DND-41 (cell line): Measurements from ENCODE around the gene EN1.

ENCODE experiments used
- ATAC-seq: fragments of 200-7000 bp; cut with Tn5 transposase; 3 replicates; pipeline ENCODE4 v1.9.1; 2021; ENCODE audit warnings: low read depth; ENCODE audit not compliant: insufficient read depth
- DNase-seq: peaks from one replicate; pipeline ENCODE4 v3.0.0-alpha.2; 2020
- H2AFZ ChIP-seq: 2 replicates; pipeline ENCODE4 v1.6.0; 2012; ENCODE audit warnings: low read depth, low read length
- H3K27ac ChIP-seq: 2 replicates; pipeline ENCODE4 v1.5.1; 2012; ENCODE audit warnings: low read length, inconsistent platforms
- H3K27me3 ChIP-seq: fragments of 200-600 bp; sonication (generic); 2 replicates; pipeline ENCODE4 v1.6.0; 2012; ENCODE audit warnings: low read length, mild to moderate bottlenecking, inconsistent platforms; ENCODE audit not compliant: insufficient read depth, poor library complexity
- H3K36me3 ChIP-seq: 2 replicates; pipeline ENCODE4 v1.5.1; 2012; ENCODE audit warnings: low read length, inconsistent platforms; ENCODE audit not compliant: insufficient read depth
- H3K4me1 ChIP-seq: 2 replicates; pipeline ENCODE4 v1.5.1; 2012; ENCODE audit warnings: mild to moderate bottlenecking, low read length; ENCODE audit not compliant: insufficient read depth
- H3K4me2 ChIP-seq: 2 replicates; pipeline ENCODE4 v1.6.0; 2012; ENCODE audit warnings: mild to moderate bottlenecking, moderate library complexity, low read length, inconsistent platforms; ENCODE audit not compliant: insufficient read depth
- H3K4me3 ChIP-seq, 2 experiments: fragments of 200-600 bp in 1 of 2; shearing (Covaris generic) in 1 of 2; 2 replicates each; pipeline ENCODE4 v1.5.1; 2012 to 2016; ENCODE audit warnings: inconsistent platforms in 2 of 2, low read length in 2 of 2, mild to moderate bottlenecking in 2 of 2, low read depth in 1 of 2, moderate library complexity in 1 of 2
- H3K79me2 ChIP-seq: 2 replicates; pipeline ENCODE4 v1.6.0; 2012; ENCODE audit warnings: low read length, inconsistent platforms; ENCODE audit not compliant: insufficient read depth
- H3K9ac ChIP-seq: 2 replicates; pipeline ENCODE4 v1.6.0; 2012; ENCODE audit warnings: low read depth, mild to moderate bottlenecking, inconsistent platforms, low read length, moderate library complexity
- H3K9me3 ChIP-seq: 2 replicates; pipeline ENCODE4 v1.5.1; 2012; ENCODE audit warnings: low read length, moderate library complexity, mild to moderate bottlenecking, inconsistent platforms; ENCODE audit not compliant: insufficient read depth, severe bottlenecking
- H4K20me1 ChIP-seq: 2 replicates; pipeline ENCODE4 v1.6.0; 2012; ENCODE audit warnings: low read length; ENCODE audit not compliant: insufficient read depth
- CTCF ChIP-seq: IDR thresholded peaks from 2 replicates; pipeline ENCODE4 v1.5.1; 2012; ENCODE audit warnings: borderline replicate concordance, low read length, moderate library complexity, mild to moderate bottlenecking; ENCODE audit not compliant: poor library complexity, severe bottlenecking; ENCODE audit errors: extremely low read depth
- EZH2 ChIP-seq: IDR thresholded peaks from 3 replicates; pipeline ENCODE4 v1.6.1; 2012; ENCODE audit warnings: borderline replicate concordance, low read depth, mild to moderate bottlenecking, moderate library complexity, low read length, inconsistent platforms; ENCODE audit not compliant: severe bottlenecking

Gene EN1

GRCh38 chr2:118813111-118813510 is 34.3 kb downstream of the EN1 start:
- Histone ChIP-seq H3K27ac (no peak overlapping the region), H3K4me3 (no peak overlapping the region), H3K27me3 (peaks cover 8% of the 10 kb centered on the region), H2AFZ (no peak overlapping the region), H3K9ac (no peak overlapping the region), H3K36me3 (no peaks in the 10 kb centered on the region), H3K4me2 (no peak overlapping the region), H4K20me1 (no peaks in the 10 kb centered on the region), H3K79me2 (no peaks in the 10 kb centered on the region), H3K9me3 (no peaks in the 10 kb centered on the region), H3K4me1 (no peaks in the 10 kb centered on the region)
- TF ChIP-seq EZH2 (no peak), CTCF (no peak)
- DNase-seq (no peak), ATAC-seq (no peak)

- no peak overlapping the region for H3K4me3 ChIP-seq
- no peak overlapping the region for H3K4me2 ChIP-seq
- no peak for DNase-seq
- H3K27me3 ChIP-seq, result peaks cover 8% of the 10 kb centered on the region
- no peaks in the 10 kb centered on the region for H3K4me1 ChIP-seq
- TF ChIP-seq CTCF, result no peak
- TF ChIP-seq EZH2, result no peak
- H2AFZ ChIP-seq, result no peak overlapping the region
- no peak overlapping the region for H3K27ac ChIP-seq
- H3K79me2 ChIP-seq, result no peaks in the 10 kb centered on the region
- no peak overlapping the region for H3K9ac ChIP-seq
- no peaks in the 10 kb centered on the region for H4K20me1 ChIP-seq
- no peaks in the 10 kb centered on the region for H3K36me3 ChIP-seq
- ATAC-seq, result no peak
- H3K9me3 ChIP-seq, result no peaks in the 10 kb centered on the region
These were observed 34.9 kb downstream of the EN1 start for GRCh38 chr2:118812552-118812951.

GRCh38 chr2:118811514-118812115 is 35.8 kb downstream of the EN1 start:
- H3K9ac ChIP-seq, result no peak overlapping the region
- no peak for DNase-seq
- no peak overlapping the region for H2AFZ ChIP-seq
- H4K20me1 ChIP-seq, result no peaks in the 10 kb centered on the region
- no peaks in the 10 kb centered on the region for H3K4me1 ChIP-seq
- H3K4me2 ChIP-seq, result no peak overlapping the region
- no peaks in the 10 kb centered on the region for H3K36me3 ChIP-seq
- TF ChIP-seq CTCF, result no peak
- no peak for TF ChIP-seq EZH2
- H3K9me3 ChIP-seq, result no peaks in the 10 kb centered on the region
- H3K27ac ChIP-seq, result no peak overlapping the region
- H3K4me3 ChIP-seq, result no peak overlapping the region
- no peak for ATAC-seq
- no peaks in the 10 kb centered on the region for H3K79me2 ChIP-seq
- peaks cover 5% of the 10 kb centered on the region for H3K27me3 ChIP-seq
